HepG2 (cell line): ENCODE measurements around the gene LRRC4C. TPM values are rescaled to one million over a fixed set of nuclear protein-coding genes. Genes with fewer than 3 reads are reported as not detected.

Experiments
- ATAC-seq: fragments of 200-7000 bp; cut with Tn5 transposase; 3 replicates; pipeline ENCODE4 v1.9.1; 2020; ENCODE audit warnings: mild to moderate bottlenecking, moderate library complexity
- BruUV-seq: library from RNA; stranded (reverse); fragments of 400-500 nt; replicated peaks from 2 replicates; lab custom pipeline; 2021; lab: Mats Ljungman, UMichigan
- CTCF ChIA-PET: fragments of 300-600 bp; formaldehyde crosslinking; extraction: SDS; loops from one replicate; lab custom pipeline; 2021; ENCODE audit warnings: low total read pairs, inconsistent platforms, low intra/inter-chr PET ratio; lab: Yijun Ruan, JAX
- POLR2A ChIA-PET: fragments of 350-600 bp; sonication (Branson Sonifier 250); formaldehyde crosslinking; loops from one replicate; lab custom pipeline; 2020; ENCODE audit warnings: antibody characterized with exemption, inconsistent platforms; lab: Yijun Ruan, JAX
- DNase-seq: peaks from one replicate; pipeline ENCODE4 v3.0.0-alpha.2; 2015; ENCODE audit warnings: low spot score
- FAIRE-seq: peaks from 3 replicates; lab custom pipeline; 2011; peaks lifted over from hg19 to GRCh38; lab: Jason Lieb, UNC
- H2AFZ ChIP-seq: one replicate; pipeline ENCODE4 v1.6.1; 2011; ENCODE audit warnings: low read length, inconsistent platforms
- H3K27ac ChIP-seq: fragments of 300-600 bp; 3 replicates; pipeline ENCODE4 v1.8.0; 2011; ENCODE audit warnings: mixed run types, mild to moderate bottlenecking, mixed read lengths, low read length, inconsistent platforms; ENCODE audit not compliant: insufficient read depth; ENCODE audit errors: extremely low read length
- H3K27me3 ChIP-seq, 2 experiments: fragments of 200-600 bp in 1 of 2; 2 replicates in 1 of 2; 3 replicates in 1 of 2; pipeline versions ENCODE4 v1.6.0 to v1.8.0; 2011; ENCODE audit warnings: low read length in 2 of 2, mild to moderate bottlenecking in 2 of 2, moderate library complexity in 2 of 2, inconsistent platforms in 1 of 2; ENCODE audit not compliant: insufficient read depth in 2 of 2, control insufficient read depth in 1 of 2
- H3K36me3 ChIP-seq, 2 experiments: fragments of 200-600 bp in 1 of 2; replicated peaks in 1 of 2; 2 replicates in 1 of 2; 3 replicates in 1 of 2; pipeline versions ENCODE4 v1.5.1 to v1.8.0; 2011; ENCODE audit warnings: low read length in 2 of 2, inconsistent platforms in 1 of 2; ENCODE audit not compliant: insufficient read depth in 2 of 2, control insufficient read depth in 1 of 2
- H3K4me1 ChIP-seq: 2 replicates; pipeline ENCODE4 v1.5.1; 2012; ENCODE audit warnings: low read length, inconsistent platforms; ENCODE audit not compliant: insufficient read depth
- H3K4me2 ChIP-seq: 2 replicates; pipeline ENCODE4 v1.6.0; 2011; ENCODE audit warnings: low read depth, low read length, inconsistent platforms
- H3K4me3 ChIP-seq, 3 experiments: fragments of 200-600 bp in 1 of 3; sonication (generic), shearing (Covaris generic) in 1 of 3; replicated peaks in 1 of 3; 2 replicates each; pipeline ENCODE4 v1.5.1; 2011 to 2016; ENCODE audit warnings: low read length in 3 of 3, inconsistent platforms in 2 of 3, low read depth in 2 of 3, mild to moderate bottlenecking in 2 of 3, control low read depth in 1 of 3, mixed read lengths in 1 of 3; ENCODE audit not compliant: insufficient read depth in 1 of 3
- H3K79me2 ChIP-seq: one replicate; pipeline ENCODE4 v1.6.1; 2011; ENCODE audit warnings: low read length, inconsistent platforms; ENCODE audit not compliant: insufficient read depth
- H3K9ac ChIP-seq: 2 replicates; pipeline ENCODE4 v1.6.0; 2011; ENCODE audit warnings: mild to moderate bottlenecking, low read depth, low read length, inconsistent platforms; ENCODE audit not compliant: insufficient read depth
- H3K9me3 ChIP-seq: 2 replicates; pipeline ENCODE4 v1.5.1; 2012; ENCODE audit warnings: mild to moderate bottlenecking, low read length
- H4K20me1 ChIP-seq: 2 replicates; pipeline ENCODE4 v1.6.0; 2011; ENCODE audit warnings: inconsistent platforms, mild to moderate bottlenecking, low read length, moderate library complexity; ENCODE audit not compliant: insufficient read depth
- ATF7 ChIP-seq, 2 experiments: fragments of 450-650 bp in 1 of 2; sonication (generic) in 1 of 2; formaldehyde crosslinking in 1 of 2; IDR thresholded peaks; 2 replicates each; pipeline versions ENCODE4 v1.4.0 to v1.6.1; 2016 to 2020; ENCODE audit warnings: antibody characterized with exemption in 1 of 2, mild to moderate bottlenecking in 1 of 2, missing genetic modification reagents in 1 of 2
- CENPX ChIP-seq: sonication (generic); formaldehyde crosslinking; IDR thresholded peaks from 2 replicates; pipeline ENCODE4 v1.9.0; 2021; ENCODE audit warnings: mild to moderate bottlenecking, missing genetic modification reagents, moderate library complexity
- CREB1 ChIP-seq, 2 experiments: fragments of 450-650 bp in 1 of 2; IDR thresholded peaks; 2 replicates each; pipeline ENCODE4 v1.6.1; 2016 to 2017; ENCODE audit warnings: control low read depth in 1 of 2, mild to moderate bottlenecking in 1 of 2, missing compliant biosample characterization in 1 of 2, missing genetic modification characterization in 1 of 2
- FOXA3 ChIP-seq: IDR thresholded peaks from 2 replicates; pipeline ENCODE4 v1.6.1; 2016; ENCODE audit warnings: missing genetic modification reagents, missing compliant biosample characterization
- NCOR1 ChIP-seq: fragments of 200-600 bp; sonication (generic); IDR thresholded peaks from 2 replicates; pipeline ENCODE4 v1.7.0; 2017; ENCODE audit warnings: antibody characterized with exemption, low read length, borderline replicate concordance
- SMARCE1 ChIP-seq: fragments of 450-650 bp; IDR thresholded peaks from 2 replicates; pipeline ENCODE4 v1.6.1; 2017; ENCODE audit warnings: borderline replicate concordance
- TAF1 ChIP-seq: sonication (generic); formaldehyde crosslinking; IDR thresholded peaks from 2 replicates; pipeline ENCODE4 v1.4.0; 2020; ENCODE audit warnings: missing genetic modification reagents
- TRIM22 ChIP-seq: fragments of 450-650 bp; IDR thresholded peaks from 2 replicates; pipeline ENCODE4 v1.6.1; 2017
- ZNF12 ChIP-seq: sonication (generic); formaldehyde crosslinking; IDR thresholded peaks from 2 replicates; pipeline ENCODE4 v1.5.0; 2020; ENCODE audit warnings: missing genetic modification reagents
- ZNF24 ChIP-seq: fragments of 450-650 bp; IDR thresholded peaks from 2 replicates; pipeline ENCODE4 v1.6.1; 2017; ENCODE audit warnings: antibody characterized with exemption, mild to moderate bottlenecking
- ZNF280B ChIP-seq: sonication (generic); formaldehyde crosslinking; IDR thresholded peaks from 2 replicates; pipeline ENCODE4 v1.5.0; 2020; ENCODE audit warnings: missing genetic modification reagents, mild to moderate bottlenecking, borderline replicate concordance
- ZNF451 ChIP-seq: sonication (generic); formaldehyde crosslinking; IDR thresholded peaks from 2 replicates; pipeline ENCODE4 v1.5.0; 2020; ENCODE audit warnings: mild to moderate bottlenecking, missing genetic modification reagents
- ZNF512B ChIP-seq: sonication (generic); formaldehyde crosslinking; IDR thresholded peaks from 2 replicates; pipeline ENCODE4 v1.5.1; 2020; ENCODE audit warnings: missing genetic modification reagents, mild to moderate bottlenecking, borderline replicate concordance
- ZNF891 ChIP-seq: sonication (generic); formaldehyde crosslinking; IDR thresholded peaks from 2 replicates; pipeline ENCODE4 v1.5.0; 2020; ENCODE audit warnings: mild to moderate bottlenecking, missing genetic modification reagents
- WGBS: methylation state at CpG from one replicate; pipeline ENCODE4 v1.1.6; 2017; ENCODE audit warnings: low lambda C conversion rate; 5-methylcytosine and 5-hydroxymethylcytosine counted together
- in situ Hi-C: cut with HindIII; loops from 2 replicates; pipeline ENCODE4 v1.10.0; 2017; ENCODE audit warnings: low pct_unique_long_range_greater_than_20kb; ENCODE audit not compliant: extremely low pct_ligation_motif_present
- intact Hi-C: fragments of 100-400 bp; cut with micrococcal nuclease; formaldehyde crosslinking; loops from one replicate; pipeline ENCODE4 v1.10.0; 2022; ENCODE audit not compliant: unreplicated experiment
- polyA plus RNA-seq, 8 experiments: library from polyadenylated mRNA; depleted of rRNA in 3 of 8; stranded (reverse) in 7 of 8; unstranded in 1 of 8; fragments of >200 nt; fragmentation: Illumina TruSeq in 4 of 8; extraction: Trizol in 4 of 8; gene quantifications; 2 replicates each; pipeline versions ENCODE4 v1.2.1 to v1.2.3, GENCODE V29; 2011 to 2016; ENCODE audit warnings: low read depth in 4 of 8, missing spikeins in 1 of 8, mixed read lengths in 1 of 8; ENCODE audit not compliant: insufficient read depth in 1 of 8
- total RNA-seq, 5 experiments: library from RNA; depleted of rRNA; stranded (reverse); fragments of >200 nt; fragmentation: Illumina TruSeq; extraction: Trizol; gene quantifications; 2 replicates each; pipeline ENCODE4 v1.2.3, GENCODE V29; 2016; ENCODE audit warnings: low read depth in 1 of 5

Gene LRRC4C
- total and polyA plus RNA-seq, 2 of the 13 experiments (the other 11 are each of a cell fraction or from before 2014, with no cell fraction given) = not detected

GRCh38 chr11:41301023-41301422 lies 158.4 kb downstream of the LRRC4C start:
- Histone ChIP-seq H3K27me3 (no peaks in the 10 kb centered on the region), H3K79me2 (no peaks in the 10 kb centered on the region), H3K36me3 (no peaks in the 10 kb centered on the region), H3K27ac (no peak overlapping the region), H3K4me1 (no peaks in the 10 kb centered on the region), H3K9me3 (no peaks in the 10 kb centered on the region), H3K9ac (no peak overlapping the region), H2AFZ (no peak overlapping the region), H3K4me2 (no peak overlapping the region), H3K4me3 (no peak overlapping the region), H4K20me1 (no peaks in the 10 kb centered on the region)
- TF ChIP-seq CREB1 (IDR thresholded peaks at IDR 0.05) = 0 out of 2 replicates have a peak, but pooled peaks have one; percentile 2
- no peak for TF ChIP-seq CREB1 (CRISPR knock-in tag; IDR thresholded peaks at IDR 0.05)
- TF ChIP-seq ATF7 (IDR thresholded peaks at IDR 0.05) = peak; percentile 90
- no peak for TF ChIP-seq ATF7 (CRISPR knock-in tag; IDR thresholded peaks at IDR 0.05)
- no peak for TF ChIP-seq TRIM22
- no peak for TF ChIP-seq CENPX (CRISPR knock-in tag)
- no peak for TF ChIP-seq ZNF451 (CRISPR knock-in tag)
- TF ChIP-seq FOXA3 (CRISPR knock-in tag) = no peak
- TF ChIP-seq NCOR1 = no peak
- TF ChIP-seq ZNF24 = no peak
- CTCF ChIA-PET = no interaction called here
- BruUV-seq = no TSS peak
- intact Hi-C loops (no loop called here), in situ Hi-C loops (no loop called here)
- WGBS = 3% methylated on average over 4 of the region's 4 CpGs
- FAIRE-seq (no peak), DNase-seq (no peak), ATAC-seq (no peak)
- POLR2A ChIA-PET = no interaction called here

GRCh38 chr11:41289408-41289807 lies 170.0 kb downstream of the LRRC4C start:
- DNase-seq = no peak
- intact Hi-C loops = no loop called here
- BruUV-seq = no TSS peak
- H3K27ac ChIP-seq = no peak overlapping the region
- no peaks in the 10 kb centered on the region for H3K79me2 ChIP-seq
- no peaks in the 10 kb centered on the region for H4K20me1 ChIP-seq
- no peak for FAIRE-seq
- H2AFZ ChIP-seq = no peak overlapping the region
- H3K4me1 ChIP-seq = no peaks in the 10 kb centered on the region
- ATAC-seq = no peak
- in situ Hi-C loops = no loop called here
- H3K36me3 ChIP-seq = no peaks in the 10 kb centered on the region
- H3K9ac ChIP-seq = no peak overlapping the region
- H3K9me3 ChIP-seq = no peaks in the 10 kb centered on the region
- 47% methylated on average over 3 of the region's 3 CpGs for WGBS
- CTCF ChIA-PET = no interaction called here
- POLR2A ChIA-PET = no interaction called here
- no peak overlapping the region for H3K4me2 ChIP-seq
- H3K4me3 ChIP-seq = no peak overlapping the region
- no peaks in the 10 kb centered on the region; a peak in 1 of 5 replicates for H3K27me3 ChIP-seq
- TF ChIP-seq ZNF512B (CRISPR knock-in tag) (no peak), ZNF12 (CRISPR knock-in tag) (no peak), ZNF280B (no peak), SMARCE1 (no peak), ZNF891 (CRISPR knock-in tag) (no peak), TAF1 (CRISPR knock-in tag) (no peak)
